IPS-NIHi7 (cell line): Measurements from ENCODE around the gene NMNAT2.

Source experiments
- DNase-seq: peaks from one replicate; pipeline ENCODE4 v3.0.0; 2012; ENCODE audit warnings: mixed read lengths; ENCODE audit errors: extremely low spot score

Gene NMNAT2

DNA sequence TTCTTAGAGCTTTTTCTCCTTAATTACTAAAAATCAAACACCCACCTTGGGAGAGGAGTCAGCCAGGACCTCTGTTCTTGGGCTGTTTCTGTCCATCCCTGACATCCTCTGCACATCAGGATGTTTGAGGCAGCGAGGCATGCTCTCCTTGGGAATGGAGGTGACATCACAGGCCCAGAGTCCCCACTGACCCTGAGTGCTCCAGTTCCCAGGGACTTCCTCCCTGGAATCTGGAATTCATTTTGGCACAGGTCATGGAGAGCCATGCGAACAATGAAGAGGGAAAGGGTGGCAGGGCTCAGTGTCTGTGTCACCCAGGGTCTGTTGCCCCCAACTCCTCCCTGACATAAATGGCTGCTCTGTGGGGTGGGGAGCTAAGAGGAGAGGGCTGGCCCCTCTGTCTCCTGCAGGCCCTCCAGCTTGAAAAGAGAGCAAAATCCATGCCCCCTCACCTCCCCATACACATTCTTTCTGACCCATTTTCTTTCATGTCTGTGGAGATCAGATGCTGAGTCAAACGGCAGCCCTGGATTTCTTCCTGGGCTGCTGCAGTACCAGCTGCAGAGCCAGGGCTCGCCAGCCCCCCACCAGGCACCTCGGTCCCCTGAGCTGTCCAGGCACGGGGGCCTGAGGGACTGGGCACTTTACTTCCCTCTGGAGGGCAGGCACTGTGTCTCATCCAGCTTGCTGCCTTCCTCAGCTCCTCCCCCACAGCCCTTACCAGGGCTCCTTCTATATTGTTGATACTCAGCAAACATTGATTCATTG lies 102.0 kb downstream of the NMNAT2 start:
- no peak for DNase-seq

DNA sequence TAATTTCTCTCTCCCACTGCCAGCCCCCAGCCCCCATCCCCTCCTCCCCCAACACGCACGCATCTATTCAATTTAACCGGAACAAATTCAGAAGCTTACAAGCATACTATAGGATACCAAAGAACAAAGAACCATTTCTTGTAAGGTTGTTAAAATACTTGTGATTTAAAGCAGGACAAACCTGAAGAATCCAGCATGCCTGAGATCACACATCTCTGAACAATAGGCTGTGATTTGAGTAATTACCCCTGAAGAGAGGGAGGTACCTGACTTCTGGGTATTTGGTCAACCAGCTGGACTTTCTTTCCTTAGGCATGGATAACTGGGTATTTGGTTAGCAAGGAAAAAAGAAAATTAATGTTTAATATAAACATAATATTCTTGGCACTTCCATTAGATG lies 105.1 kb downstream of the NMNAT2 start:
- DNase-seq = no peak

GRCh38 chr1:183310753-183311479 lies 107.3 kb downstream of the NMNAT2 start:
- DNase-seq = no peak

- no peak for DNase-seq
These were observed 109.5 kb downstream of the NMNAT2 start for GRCh38 chr1:183308719-183309118.

DNA sequence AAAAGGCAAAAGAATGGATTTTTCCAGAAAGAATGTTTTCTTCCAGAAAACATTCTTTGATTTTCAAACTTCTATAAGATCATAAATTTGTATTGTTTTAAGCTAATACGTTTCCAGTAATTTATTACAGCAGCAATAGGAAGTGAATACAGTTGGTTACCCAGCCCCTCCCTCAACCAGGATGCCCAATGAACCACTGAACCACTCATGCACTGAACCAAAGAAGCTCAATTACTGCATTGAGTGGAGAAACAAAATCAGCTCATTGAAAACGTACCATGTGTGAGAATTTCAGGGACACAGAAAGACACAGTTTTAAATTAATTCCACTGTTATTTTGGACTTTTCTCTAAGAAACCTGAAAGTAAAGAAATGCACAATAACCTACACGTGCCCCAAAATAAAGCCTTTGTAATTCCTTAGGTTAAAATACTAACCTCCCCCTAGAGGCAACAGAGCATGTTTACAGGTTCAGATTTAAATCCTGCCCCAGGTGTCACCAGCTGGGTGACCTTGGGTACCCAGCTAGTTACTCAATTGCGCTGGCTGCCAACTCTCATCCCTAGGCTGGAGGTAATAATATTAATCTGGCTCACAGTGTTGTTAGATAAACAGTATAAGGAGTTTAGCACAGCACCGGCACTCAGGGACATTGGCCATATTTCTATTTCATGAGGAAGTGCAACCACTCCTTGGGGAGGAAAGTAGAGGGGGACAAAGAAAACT lies 111.7 kb downstream of the NMNAT2 start:
- DNase-seq = no peak

DNA sequence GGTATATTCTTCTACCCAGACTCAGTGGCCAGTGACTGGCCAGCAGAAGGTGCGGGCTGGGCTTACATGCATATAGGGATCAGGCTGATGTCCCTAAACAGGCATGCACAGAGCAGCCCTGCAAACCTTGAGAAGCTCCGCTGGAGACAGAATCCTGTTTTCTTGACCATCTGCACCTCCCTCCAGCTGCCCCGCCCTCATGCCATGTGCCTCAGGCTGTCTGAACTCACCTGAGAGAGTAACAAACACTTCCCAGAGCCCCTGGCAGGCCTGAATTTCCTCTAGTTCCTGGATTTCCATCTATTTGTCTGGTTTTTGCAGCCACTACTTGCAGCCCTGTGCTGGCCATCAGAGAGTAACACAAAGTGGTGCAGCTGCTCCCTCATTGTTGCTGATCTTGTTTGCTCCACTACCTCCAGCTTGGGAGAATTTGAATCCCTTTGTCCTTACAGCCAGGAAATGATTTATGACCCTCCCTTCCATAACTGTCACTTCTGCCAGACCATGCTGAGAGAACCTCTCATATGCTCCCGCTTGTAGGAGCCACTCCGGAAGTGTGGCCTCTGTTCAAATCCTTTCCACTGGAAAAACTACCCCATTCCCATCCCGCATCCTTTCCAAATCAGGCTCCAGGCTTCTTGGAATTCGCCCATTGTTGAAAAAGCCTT lies 113.6 kb downstream of the NMNAT2 start:
- no peak for DNase-seq

GRCh38 chr1:183303901-183304300 lies 114.3 kb downstream of the NMNAT2 start:
- DNase-seq = no peak

- no peak for DNase-seq
These were observed 114.9 kb downstream of the NMNAT2 start for GRCh38 chr1:183303323-183303645.

DNA sequence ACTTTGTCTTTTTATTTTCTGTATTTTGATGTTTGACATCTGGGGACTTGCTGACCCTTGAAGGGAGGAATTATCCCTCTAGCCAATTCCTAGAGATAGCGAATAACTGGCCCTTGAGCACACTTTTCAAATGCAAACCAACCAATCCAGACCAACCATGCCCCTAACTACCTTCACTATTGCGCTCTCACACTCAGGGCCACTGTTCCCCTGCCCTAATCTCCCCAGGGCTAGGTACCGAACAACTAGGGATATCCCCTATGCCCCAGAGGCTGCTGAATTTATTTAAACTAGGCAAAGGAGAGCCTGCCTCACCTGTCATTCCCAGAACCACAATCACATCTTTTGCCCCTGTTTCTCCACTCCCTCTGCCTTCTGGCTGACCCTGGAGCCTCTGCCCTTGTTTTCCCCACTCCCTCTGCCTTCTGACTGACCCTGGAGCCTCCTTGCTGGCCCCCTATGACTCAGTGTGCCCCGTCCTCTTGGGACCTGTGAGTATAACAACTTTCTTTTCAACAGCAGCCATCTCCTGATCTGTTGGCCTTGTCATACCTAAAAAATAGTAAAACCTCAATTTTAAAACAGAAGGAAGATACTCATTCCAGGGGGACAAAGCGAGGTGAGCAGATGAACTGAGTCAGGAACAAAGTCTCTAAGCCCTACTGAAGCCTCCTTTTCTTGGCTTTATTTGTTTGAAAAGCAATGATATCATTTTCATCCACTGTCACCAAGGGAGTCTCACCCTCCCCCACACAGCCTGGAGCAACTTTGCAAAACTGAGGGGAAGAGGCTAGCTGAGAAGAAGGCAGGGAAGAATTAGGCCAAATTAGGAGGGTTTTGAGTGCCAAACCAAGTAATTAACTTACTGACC lies 115.5 kb downstream of the NMNAT2 start:
- DNase-seq = no peak

DNA sequence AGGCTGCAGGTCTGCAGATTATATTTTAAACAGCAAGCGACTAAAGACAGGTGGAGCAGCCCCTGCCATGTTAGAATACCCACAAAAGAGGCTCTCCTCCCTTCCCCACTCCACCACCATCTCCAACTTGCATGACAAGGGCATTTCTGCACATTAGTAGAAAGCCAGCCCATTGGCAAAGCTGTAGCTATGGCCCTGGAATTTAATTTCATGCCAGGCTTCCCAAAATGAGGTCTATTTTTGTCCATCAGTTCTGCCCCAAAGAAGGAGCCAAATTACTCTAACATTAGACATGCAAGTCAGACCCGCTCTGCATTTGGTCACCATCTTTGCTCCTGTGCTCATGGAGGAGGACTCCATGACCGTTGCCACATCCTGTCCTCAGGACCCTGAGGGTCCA lies 116.9 kb downstream of the NMNAT2 start:
- DNase-seq = no peak

DNA sequence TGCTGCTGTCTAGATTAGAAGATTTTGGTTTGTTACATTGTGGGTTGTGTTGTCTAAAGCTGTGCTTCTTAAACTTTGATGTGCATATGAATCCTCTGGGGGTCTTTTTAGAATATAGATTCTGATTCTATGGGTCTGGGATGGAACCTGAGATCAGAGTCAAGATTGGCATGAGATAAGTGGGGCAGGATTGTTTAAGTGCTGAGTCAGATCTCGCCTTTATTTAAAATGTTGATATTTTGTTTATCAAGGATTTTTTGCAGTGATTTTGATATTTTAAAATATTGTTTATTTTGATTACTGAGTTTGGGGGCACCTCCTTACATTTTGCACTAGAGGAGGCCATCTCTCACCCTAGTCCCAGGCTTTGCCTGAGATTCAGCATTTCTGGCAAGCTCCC lies 117.4 kb downstream of the NMNAT2 start:
- DNase-seq = no peak

DNA sequence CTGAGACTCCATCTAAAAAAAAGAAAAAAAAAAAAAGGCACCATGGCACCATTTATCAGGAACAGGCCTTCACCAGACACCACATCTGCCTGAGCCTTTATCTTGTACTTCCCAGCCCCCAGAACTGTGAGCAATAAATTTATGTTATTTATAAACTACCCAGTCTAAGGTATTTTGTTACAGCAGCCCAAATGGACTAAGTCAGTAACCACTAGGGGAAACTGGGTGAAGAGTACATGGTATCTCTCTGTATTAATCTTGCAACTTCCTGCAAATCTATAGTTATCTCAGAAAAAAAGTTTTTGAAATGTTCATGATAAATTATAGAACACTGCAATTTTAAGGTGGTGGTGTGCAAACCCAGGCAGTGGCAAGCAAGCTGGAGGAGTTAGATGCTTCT lies 117.8 kb downstream of the NMNAT2 start:
- no peak for DNase-seq

GRCh38 chr1:183296782-183297181 lies 121.4 kb downstream of the NMNAT2 start:
- DNase-seq = no peak

- DNase-seq = no peak
These were observed 122.7 kb downstream of the NMNAT2 start for GRCh38 chr1:183295521-183295920.

DNA sequence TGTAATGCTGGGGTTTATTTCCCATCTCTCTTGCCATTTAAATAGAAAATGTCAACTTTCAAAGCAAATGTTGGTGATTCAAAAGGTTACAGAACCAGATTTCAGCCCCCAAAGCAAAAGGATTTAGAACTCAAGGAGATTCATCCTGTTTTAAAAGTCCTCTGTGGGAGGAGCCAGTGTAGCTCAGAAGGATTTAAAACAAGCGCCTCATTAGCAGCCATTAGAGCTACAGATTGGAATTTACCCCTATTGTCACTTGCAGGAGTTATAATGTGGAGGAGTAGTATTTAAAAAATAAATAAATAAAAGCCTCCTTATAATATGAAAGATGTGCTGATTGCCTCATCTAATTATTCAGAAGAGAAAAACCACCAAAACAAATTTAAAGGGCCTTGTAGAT lies 124.3 kb downstream of the NMNAT2 start:
- no peak for DNase-seq

GRCh38 chr1:183293241-183293640 lies 124.9 kb downstream of the NMNAT2 start:
- no peak for DNase-seq

GRCh38 chr1:183291802-183292514 lies 126.2 kb downstream of the NMNAT2 start:
- DNase-seq = no peak

GRCh38 chr1:183291216-183291762 lies 126.9 kb downstream of the NMNAT2 start:
- no peak for DNase-seq

GRCh38 chr1:183290628-183291027 lies 127.6 kb downstream of the NMNAT2 start:
- DNase-seq = no peak

DNA sequence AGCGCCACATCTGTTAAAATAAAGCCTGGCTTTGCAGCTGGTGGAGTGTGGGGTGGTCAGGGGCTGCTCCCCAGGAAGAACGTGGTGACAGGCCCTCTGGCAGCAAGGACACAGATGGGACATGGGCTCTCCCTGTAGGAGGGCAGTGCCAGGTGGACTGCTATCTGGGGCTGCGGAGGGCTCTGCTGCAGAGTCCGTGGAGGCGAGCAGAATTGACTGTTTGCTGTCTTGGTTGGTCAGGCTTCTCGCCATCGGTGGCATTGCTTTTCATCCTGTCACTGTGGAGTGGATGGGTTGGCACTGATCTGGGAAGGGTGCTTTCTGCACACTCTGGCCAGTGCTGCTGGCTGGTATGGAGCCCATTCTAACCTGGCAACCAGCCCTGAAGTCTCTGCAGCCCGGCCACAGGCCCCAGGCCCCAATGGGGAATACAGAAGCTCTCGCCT lies 129.1 kb downstream of the NMNAT2 start:
- no peak for DNase-seq
